GM19324 (cell line): ENCODE measurements around the gene ECSIT.

Experiments
- ATAC-seq: cut with Tn5 transposase; IDR thresholded peaks from one replicate; pipeline ENCODE4 v1.9.1; 2021; ENCODE audit warnings: mild to moderate bottlenecking, moderate library complexity; ENCODE audit not compliant: unreplicated experiment, low FRiP score

The ECSIT gene

DNA sequence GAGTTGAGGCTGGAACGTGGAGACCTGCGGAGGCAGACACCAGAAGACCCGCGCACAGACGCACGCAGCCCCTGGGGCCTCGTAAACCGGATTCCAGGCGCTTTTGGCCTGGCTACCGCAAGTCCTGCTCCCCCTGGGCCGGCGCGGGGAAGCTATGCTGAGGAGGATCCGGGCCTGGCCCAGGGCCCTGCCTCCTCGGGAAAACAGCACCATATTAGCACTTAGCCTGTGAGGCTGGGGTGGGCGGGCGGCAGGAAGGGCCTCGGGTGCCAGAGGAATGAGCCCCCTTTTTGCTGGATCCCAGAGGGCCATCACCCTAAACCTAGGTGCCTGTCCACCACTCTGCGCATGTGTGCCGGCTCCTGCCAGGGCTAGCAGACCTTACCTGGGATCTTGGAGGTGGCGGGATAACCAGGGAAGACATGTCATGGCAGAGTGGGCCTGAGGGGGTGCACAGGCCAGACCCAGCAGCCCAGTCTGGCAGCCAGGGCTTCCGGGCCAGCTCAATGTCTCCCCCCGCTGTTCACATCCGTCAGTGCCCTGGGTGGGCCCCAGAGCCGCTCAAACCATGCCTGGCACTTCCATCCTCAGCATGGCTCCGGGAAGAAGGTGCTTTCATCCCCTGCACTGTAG, 22.8 kb upstream of the ECSIT start:
- no peak for ATAC-seq

- ATAC-seq = no peak
Observed at GRCh38 chr19:11550265-11550664, 21.3 kb upstream of the ECSIT start.

- ATAC-seq = no peak
Observed at GRCh38 chr19:11549386-11549953, 20.5 kb upstream of the ECSIT start.

DNA sequence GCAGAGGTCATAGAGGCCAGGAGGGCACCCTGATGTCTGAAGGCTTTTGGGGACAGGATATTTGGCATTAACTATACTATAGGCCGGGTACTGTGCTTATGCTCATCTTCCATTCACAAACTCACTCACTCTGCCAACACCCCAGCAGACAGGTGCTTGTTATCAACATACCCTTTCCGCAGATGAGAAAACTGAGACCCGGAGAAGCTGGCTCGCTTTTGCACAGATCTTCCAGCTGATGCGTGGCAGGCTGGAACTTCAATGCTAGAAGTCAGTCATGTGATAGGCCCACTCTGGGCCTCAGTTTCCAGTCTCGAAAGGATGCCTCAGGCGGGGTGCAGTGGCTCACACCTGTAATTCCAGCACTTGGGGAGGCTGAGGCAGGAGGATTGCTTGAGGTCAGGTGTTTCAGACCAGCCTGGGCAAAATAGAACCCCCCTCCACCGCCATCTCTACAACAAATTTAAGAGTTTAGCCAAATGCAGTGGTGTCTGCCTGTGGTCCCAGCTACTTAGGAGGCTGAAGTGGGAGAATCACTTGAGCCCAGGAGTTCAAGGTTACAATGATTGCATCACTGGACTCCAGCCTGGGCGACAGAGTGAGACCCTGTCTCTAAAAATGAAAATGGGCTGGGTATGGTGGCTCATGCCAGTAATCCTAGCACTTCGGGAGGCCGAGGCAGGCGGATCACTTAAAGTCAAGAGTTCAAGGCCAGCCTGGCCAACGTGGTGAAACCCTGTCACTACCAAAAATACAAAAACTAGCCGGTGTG, 19.2 kb upstream of the ECSIT start:
- ATAC-seq = no peak

DNA sequence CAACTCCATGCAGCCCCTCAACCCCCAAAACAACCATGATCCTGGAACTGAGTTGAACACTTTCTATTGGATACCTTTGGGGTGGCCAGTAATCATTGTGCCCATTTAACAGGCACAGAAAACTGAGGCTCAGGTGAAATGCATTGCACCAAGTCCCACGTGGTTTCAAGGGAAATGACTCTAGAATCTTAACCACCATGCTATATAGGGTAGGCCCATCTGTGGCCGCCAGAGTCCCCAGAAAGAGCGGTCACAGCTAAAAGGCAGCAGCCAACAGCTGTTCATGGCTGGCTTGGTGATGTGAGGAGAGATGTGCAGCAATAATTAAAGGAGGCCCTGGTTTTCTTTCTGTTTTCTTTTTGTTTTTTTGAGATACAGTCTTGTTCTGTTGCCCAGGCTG, 12.3 kb upstream of the ECSIT start:
- ATAC-seq = no peak

DNA sequence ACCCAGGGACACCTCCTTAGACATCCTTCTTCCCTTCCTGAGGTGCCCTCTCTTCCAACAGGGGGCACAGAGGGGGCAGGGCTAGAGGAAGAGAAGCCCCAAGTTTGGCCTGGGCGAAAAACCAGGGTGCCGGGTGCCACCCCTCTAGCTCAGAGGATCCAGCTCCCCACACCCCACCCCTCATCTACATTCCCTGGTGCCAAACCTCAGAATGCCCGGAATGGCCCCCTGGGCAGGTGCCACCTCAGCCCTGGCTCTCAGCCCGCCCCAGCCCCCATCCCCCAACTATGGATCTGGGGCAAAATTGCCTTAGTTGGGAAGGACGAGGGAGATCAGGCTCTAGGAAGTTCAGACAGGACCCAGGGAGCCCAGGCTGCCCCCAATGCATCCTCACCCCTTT, 11.7 kb upstream of the ECSIT start:
- ATAC-seq = no peak

- ATAC-seq = no peak
Observed at GRCh38 chr19:11539495-11540365, 10.8 kb upstream of the ECSIT start.

- no peak for ATAC-seq
Observed at GRCh38 chr19:11538232-11539036, 9.5 kb upstream of the ECSIT start, which contains the start of gene CNN1. CNN1 (plus strand) TSS chr19:11538851; CDS start chr19:11538928, 77 bp downstream.

DNA sequence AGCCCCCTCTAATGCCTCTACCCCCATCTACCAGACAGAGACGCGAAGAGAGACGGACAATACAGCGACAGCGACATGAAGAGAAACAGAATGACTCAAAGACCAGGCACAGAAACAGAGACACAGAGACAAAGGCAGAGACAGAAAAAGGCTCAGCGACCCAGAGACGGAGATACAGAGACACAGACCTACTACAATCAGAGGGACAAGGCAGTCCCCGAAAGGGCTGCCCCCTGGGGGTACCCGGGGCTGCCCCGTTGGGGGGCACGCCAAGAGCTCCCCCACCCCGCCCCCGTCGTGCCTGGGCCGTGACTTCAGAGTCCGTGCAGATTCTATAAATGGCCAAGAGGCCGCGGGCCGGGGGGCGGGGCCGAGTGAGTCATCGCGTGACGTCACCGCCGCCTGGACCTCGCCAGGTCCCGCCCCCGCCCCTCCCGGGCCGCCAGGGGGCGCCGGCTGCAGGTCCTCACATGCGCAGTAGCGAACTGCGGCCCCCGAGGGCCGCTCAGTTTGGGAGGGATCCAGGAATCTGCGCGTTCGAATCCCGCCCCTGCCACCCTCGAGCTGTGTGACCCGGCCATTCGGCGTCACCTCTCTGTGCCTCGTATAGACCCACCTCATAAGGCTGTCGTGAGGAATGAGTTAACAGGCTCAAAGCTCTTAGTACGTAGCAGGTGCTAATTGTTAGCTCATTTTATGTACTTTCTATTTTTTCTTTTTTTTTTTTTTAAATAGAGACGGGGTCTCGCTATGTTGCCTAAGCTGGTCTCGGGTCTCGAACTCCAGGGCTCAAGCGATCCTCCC, 7.1 kb upstream of the ECSIT start:
- peak; percentile 77 for ATAC-seq

- ATAC-seq = no peak
Observed at GRCh38 chr19:11534948-11535347, 6.0 kb upstream of the ECSIT start.

- no peak for ATAC-seq
Observed at GRCh38 chr19:11534538-11534937, 5.6 kb upstream of the ECSIT start.

- no peak for ATAC-seq
Observed at GRCh38 chr19:11530432-11530831, 1.5 kb upstream of the ECSIT start.

DNA sequence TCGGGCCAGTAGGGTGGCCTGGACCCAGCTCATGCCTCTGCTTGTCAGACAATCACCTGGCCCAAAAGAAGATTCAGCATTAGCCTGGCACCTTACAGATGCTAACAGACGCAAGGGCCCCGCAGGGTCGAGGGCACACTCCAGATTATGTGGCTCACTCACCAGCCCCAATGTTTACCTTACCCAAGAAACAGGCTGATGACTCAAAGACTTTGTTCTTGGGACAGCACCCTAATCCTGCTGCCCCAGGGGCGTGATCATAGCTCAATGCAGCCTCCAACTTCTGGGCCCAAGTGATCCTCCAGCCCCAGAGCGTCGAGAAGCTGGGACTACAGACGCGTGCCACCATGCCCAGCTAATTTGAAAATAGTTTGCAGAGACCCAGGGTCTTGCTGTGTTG, 9.8 kb downstream of the ECSIT start:
- no peak for ATAC-seq

GRCh38 chr19:11513946-11514345, 15.0 kb downstream of the ECSIT start:
- no peak for ATAC-seq

DNA sequence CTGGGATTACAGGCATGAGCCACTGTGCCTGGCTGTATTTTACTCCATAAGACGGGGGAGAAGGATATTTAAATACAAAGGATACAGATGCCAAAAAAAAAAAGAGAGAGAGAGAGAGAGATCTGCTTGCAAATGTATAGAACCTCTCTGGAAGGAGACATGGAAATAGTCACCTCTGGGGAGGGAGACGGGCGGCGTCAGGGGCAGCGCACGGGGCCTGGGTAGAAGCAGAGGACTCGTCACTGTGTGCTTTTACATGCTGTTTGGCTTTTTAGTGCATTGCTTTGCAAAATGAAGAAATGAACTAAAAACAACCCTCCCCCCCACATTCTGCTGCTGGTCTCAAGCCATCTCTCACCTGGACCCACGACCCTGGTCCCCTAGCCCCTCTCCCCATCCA, 18.5 kb downstream of the ECSIT start:
- ATAC-seq = no peak

GRCh38 chr19:11507370-11508078, 21.4 kb downstream of the ECSIT start:
- no peak for ATAC-seq

- ATAC-seq = no peak
Observed at GRCh38 chr19:11506967-11507366, 22.0 kb downstream of the ECSIT start.

GRCh38 chr19:11506101-11506555, 22.8 kb downstream of the ECSIT start:
- peak; percentile 25 for ATAC-seq
